HG02840 (cell line): ENCODE measurements around the gene ZBP1.

Experiments used
- ATAC-seq: cut with Tn5 transposase; IDR thresholded peaks from one replicate; pipeline ENCODE4 v1.9.1; 2021; ENCODE audit warnings: mild to moderate bottlenecking, moderate library complexity, moderate number of reproducible peaks; ENCODE audit not compliant: unreplicated experiment, low FRiP score

ZBP1 gene

GRCh38 chr20:57588596-57588995 lies 31.6 kb downstream of the ZBP1 start:
- no peak for ATAC-seq

- ATAC-seq, result no peak
Measured at GRCh38 chr20:57587989-57588377, 32.2 kb downstream of the ZBP1 start.

GRCh38 chr20:57587278-57587988 lies 32.8 kb downstream of the ZBP1 start:
- no peak for ATAC-seq

- ATAC-seq, result no peak
Measured at GRCh38 chr20:57586943-57587277, 33.3 kb downstream of the ZBP1 start.

GRCh38 chr20:57586370-57586793 lies 33.8 kb downstream of the ZBP1 start:
- ATAC-seq, result no peak

- no peak for ATAC-seq
Measured at GRCh38 chr20:57585466-57586213, 34.6 kb downstream of the ZBP1 start.

- ATAC-seq, result no peak
Measured at GRCh38 chr20:57584768-57585461, 35.3 kb downstream of the ZBP1 start.

- ATAC-seq, result no peak
Measured at GRCh38 chr20:57583289-57584257, 36.7 kb downstream of the ZBP1 start.

- no peak for ATAC-seq
Measured at GRCh38 chr20:57582432-57583288, 37.6 kb downstream of the ZBP1 start.

- no peak for ATAC-seq
Measured at GRCh38 chr20:57582029-57582378, 38.2 kb downstream of the ZBP1 start.

- no peak for ATAC-seq
Measured at GRCh38 chr20:57581202-57582028, 38.8 kb downstream of the ZBP1 start.

GRCh38 chr20:57580478-57581201 lies 39.6 kb downstream of the ZBP1 start:
- no peak for ATAC-seq

GRCh38 chr20:57579898-57580447 lies 40.3 kb downstream of the ZBP1 start:
- ATAC-seq, result no peak

GRCh38 chr20:57579331-57579897 lies 40.8 kb downstream of the ZBP1 start:
- no peak for ATAC-seq

GRCh38 chr20:57578476-57579165 lies 41.6 kb downstream of the ZBP1 start:
- no peak for ATAC-seq

GRCh38 chr20:57577679-57578475 lies 42.3 kb downstream of the ZBP1 start:
- ATAC-seq, result no peak
